Osteocyte (in vitro differentiated cells): Measurements from ENCODE around the gene TMIGD3. TPM values are rescaled to one million over a fixed set of nuclear protein-coding genes. Genes with fewer than 3 reads are reported as not detected.
"Not testable (repeated sequence)": the region's sequence is repeated elsewhere in the genome, so short reads cannot be mapped to it uniquely, and the experiment has no call there.

Experiments
- DNase-seq: peaks from one replicate; pipeline ENCODE4 v3.0.0; 2021; ENCODE audit warnings: mixed read lengths; ENCODE audit not compliant: unreplicated experiment; ENCODE audit errors: extremely low spot score
- H3K27ac Mint-ChIP-seq: one replicate; pipeline ENCODE4 v1.8.0; 2021; ENCODE audit warnings: mild to moderate bottlenecking, mixed read lengths; ENCODE audit not compliant: unreplicated experiment
- H3K27me3 Mint-ChIP-seq: one replicate; pipeline ENCODE4 v1.8.0; 2021; ENCODE audit warnings: mixed read lengths; ENCODE audit not compliant: unreplicated experiment
- H3K36me3 Mint-ChIP-seq: one replicate; pipeline ENCODE4 v1.8.0; 2021; ENCODE audit warnings: mixed read lengths; ENCODE audit not compliant: unreplicated experiment
- H3K4me1 Mint-ChIP-seq: one replicate; pipeline ENCODE4 v1.8.0; 2021; ENCODE audit warnings: mixed read lengths; ENCODE audit not compliant: unreplicated experiment
- H3K4me3 Mint-ChIP-seq: one replicate; pipeline ENCODE4 v1.8.0; 2021; ENCODE audit warnings: mild to moderate bottlenecking, moderate library complexity, mixed read lengths; ENCODE audit not compliant: unreplicated experiment
- H3K9me3 Mint-ChIP-seq: one replicate; pipeline ENCODE4 v1.8.0; 2021; ENCODE audit warnings: mixed read lengths; ENCODE audit not compliant: unreplicated experiment
- long read RNA-seq: library from polyadenylated mRNA; unstranded; transcript quantifications from one replicate; pipeline ENCODE4 v2.0.0, GENCODE V29; 2021
- total RNA-seq: library from RNA; stranded (reverse); gene quantifications from 2 replicates; pipeline ENCODE4 v1.2.1, GENCODE V29; 2021
- TF ChIP-seq, protein P1 (sequence below): fragments of 200-600 bp; sonication (generic); IDR thresholded peaks from 2 replicates; pipeline ENCODE4 v1.5.0; 2021; ENCODE audit warnings: antibody characterized with exemption, mild to moderate bottlenecking, moderate library complexity

TMIGD3 gene
- not detected in 2 replicates for total RNA-seq
- long read RNA-seq, result 0 reads

GRCh38 chr1:111503585-111504060 is at the start of gene TMIGD3, which contains the start of gene ADORA3:
TMIGD3 (minus strand) TSS chr1:111503633; CDS start chr1:111503354, 279 bp downstream.
ADORA3 (minus strand) TSS chr1:111503633; CDS start chr1:111503354, 279 bp downstream.
- no peak for DNase-seq
- Mint-ChIP-seq H3K9me3 (no peaks in the 10 kb centered on the region), H3K27me3 (peaks cover 31% of the 10 kb centered on the region), H3K4me1 (peaks cover 13% of the 10 kb centered on the region), H3K27ac (no peak within 1 kb of the TSS), H3K4me3 (no peak within 1 kb of the TSS), H3K36me3 (no peaks in the 10 kb centered on the region)
- TF ChIP-seq, protein P1, sequence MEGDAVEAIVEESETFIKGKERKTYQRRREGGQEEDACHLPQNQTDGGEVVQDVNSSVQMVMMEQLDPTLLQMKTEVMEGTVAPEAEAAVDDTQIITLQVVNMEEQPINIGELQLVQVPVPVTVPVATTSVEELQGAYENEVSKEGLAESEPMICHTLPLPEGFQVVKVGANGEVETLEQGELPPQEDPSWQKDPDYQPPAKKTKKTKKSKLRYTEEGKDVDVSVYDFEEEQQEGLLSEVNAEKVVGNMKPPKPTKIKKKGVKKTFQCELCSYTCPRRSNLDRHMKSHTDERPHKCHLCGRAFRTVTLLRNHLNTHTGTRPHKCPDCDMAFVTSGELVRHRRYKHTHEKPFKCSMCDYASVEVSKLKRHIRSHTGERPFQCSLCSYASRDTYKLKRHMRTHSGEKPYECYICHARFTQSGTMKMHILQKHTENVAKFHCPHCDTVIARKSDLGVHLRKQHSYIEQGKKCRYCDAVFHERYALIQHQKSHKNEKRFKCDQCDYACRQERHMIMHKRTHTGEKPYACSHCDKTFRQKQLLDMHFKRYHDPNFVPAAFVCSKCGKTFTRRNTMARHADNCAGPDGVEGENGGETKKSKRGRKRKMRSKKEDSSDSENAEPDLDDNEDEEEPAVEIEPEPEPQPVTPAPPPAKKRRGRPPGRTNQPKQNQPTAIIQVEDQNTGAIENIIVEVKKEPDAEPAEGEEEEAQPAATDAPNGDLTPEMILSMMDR, result no peak

- Mint-ChIP-seq H3K27me3 (peaks cover 16% of the 10 kb centered on the region), H3K4me1 (no peaks in the 10 kb centered on the region), H3K27ac (no peak overlapping the region), H3K9me3 (no peaks in the 10 kb centered on the region), H3K36me3 (no peaks in the 10 kb centered on the region), H3K4me3 (no peak overlapping the region)
- TF ChIP-seq, protein P1, result no peak
- no peak for DNase-seq
Measured at GRCh38 chr1:111553196-111553595, 49.8 kb upstream of the TMIGD3 start.

- H3K9me3 Mint-ChIP-seq, result no peaks in the 10 kb centered on the region
- peaks cover 21% of the 10 kb centered on the region for H3K27me3 Mint-ChIP-seq
- H3K4me1 Mint-ChIP-seq, result no peaks in the 10 kb centered on the region
- no peak overlapping the region for H3K27ac Mint-ChIP-seq
- H3K36me3 Mint-ChIP-seq, result no peaks in the 10 kb centered on the region
- no peak for DNase-seq
- no peak overlapping the region for H3K4me3 Mint-ChIP-seq
- TF ChIP-seq, protein P1, result no peak
Measured at GRCh38 chr1:111552587-111552986, 49.2 kb upstream of the TMIGD3 start.

GRCh38 chr1:111551623-111552411 is 48.4 kb upstream of the TMIGD3 start:
- Mint-ChIP-seq H3K9me3 (no peaks in the 10 kb centered on the region), H3K27me3 (peaks cover 23% of the 10 kb centered on the region)

DNA sequence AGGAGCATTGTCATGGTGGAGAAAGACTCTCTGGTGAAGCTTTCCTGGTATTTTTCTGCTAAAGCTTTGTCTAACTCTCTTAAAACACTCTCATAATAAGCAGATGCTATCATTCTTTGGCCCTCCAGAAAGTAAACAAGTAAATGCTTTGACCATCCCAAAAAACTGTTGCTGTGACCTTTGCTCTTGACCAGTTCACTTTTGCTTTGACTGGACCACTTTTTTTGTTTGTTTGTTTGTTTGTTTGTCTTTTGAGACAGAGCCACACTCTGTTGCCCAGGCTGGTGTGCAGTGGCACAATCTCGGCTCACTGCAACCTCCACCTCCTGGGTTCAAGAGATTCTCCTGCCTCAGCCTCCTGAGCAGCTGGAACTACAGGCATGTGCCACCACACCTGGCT is 44.4 kb upstream of the TMIGD3 start:
- not testable (repeated sequence) for H3K36me3 Mint-ChIP-seq, H3K4me3 Mint-ChIP-seq, DNase-seq, H3K27ac Mint-ChIP-seq, H3K4me1 Mint-ChIP-seq
- H3K9me3 Mint-ChIP-seq, result peaks cover 14% of the 10 kb centered on the region
- H3K27me3 Mint-ChIP-seq, result peaks cover 31% of the 10 kb centered on the region

More at GRCh38 chr1:111551623-111552411, 48.4 kb upstream of the TMIGD3 start:
- DNase-seq, result no peak
- Mint-ChIP-seq H3K4me3 (no peak overlapping the region), H3K27ac (no peak overlapping the region), H3K36me3 (no peaks in the 10 kb centered on the region), H3K4me1 (no peaks in the 10 kb centered on the region)
- TF ChIP-seq, protein P1, result no peak
